AG09309 (cell line): ENCODE data around the gene SDK1.
"Not testable (repeated sequence)": the region's sequence is repeated elsewhere in the genome, so short reads cannot be mapped to it uniquely, and the experiment has no call there.

Source experiments
- DNase-seq: peaks from one replicate; pipeline ENCODE4 v3.0.0-alpha.2; 2010; ENCODE audit warnings: low read depth
- H3K4me3 ChIP-seq: 2 replicates; pipeline ENCODE4 v1.5.1; 2011; ENCODE audit warnings: mild to moderate bottlenecking, low read depth, low read length, moderate library complexity; ENCODE audit not compliant: control insufficient read depth
- TF ChIP-seq, protein P1 (sequence below): IDR thresholded peaks from 2 replicates; pipeline ENCODE4 v1.5.1; 2011; ENCODE audit warnings: mild to moderate bottlenecking, low read depth, low read length, inconsistent platforms; ENCODE audit not compliant: insufficient read depth, control insufficient read depth; ENCODE audit errors: missing control alignments

The SDK1 gene

DNA sequence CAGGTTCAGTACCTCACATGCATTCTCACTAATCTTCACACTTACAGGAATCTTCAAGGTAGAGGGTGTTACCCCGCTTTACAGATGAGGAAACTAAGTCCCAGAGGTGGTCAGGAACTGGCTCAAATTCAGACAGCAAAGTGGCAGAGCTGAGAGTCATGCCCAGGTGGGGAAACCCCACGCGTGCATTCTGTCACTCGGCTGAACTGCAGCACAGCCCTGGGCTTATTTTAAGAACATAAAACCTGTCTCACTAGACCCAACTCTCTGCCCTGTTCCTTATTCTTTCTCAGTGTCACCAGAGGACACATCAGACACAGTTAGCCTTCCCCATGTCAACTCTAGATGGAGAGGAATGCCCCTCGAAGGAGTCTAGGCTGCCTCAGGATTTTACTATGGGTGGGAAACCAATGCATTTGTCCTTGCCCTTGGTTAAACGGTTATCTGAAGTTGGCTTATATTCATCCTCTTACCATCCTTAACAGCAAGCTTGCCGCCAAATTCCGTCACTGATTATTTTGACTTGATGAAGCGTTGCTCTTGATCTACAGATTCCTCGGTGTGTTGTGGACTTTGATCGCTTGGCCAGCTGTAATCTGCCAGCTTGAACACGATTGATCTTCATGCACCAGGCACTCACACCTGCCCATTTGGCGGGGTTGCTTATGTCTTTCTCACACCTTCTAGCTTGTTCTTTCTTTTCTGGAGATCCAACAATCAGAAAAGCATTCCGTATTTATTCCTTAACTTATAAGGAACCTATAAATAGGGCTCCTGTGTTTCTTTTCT lies 627.9 kb downstream of the SDK1 start:
- TF ChIP-seq, protein P1, sequence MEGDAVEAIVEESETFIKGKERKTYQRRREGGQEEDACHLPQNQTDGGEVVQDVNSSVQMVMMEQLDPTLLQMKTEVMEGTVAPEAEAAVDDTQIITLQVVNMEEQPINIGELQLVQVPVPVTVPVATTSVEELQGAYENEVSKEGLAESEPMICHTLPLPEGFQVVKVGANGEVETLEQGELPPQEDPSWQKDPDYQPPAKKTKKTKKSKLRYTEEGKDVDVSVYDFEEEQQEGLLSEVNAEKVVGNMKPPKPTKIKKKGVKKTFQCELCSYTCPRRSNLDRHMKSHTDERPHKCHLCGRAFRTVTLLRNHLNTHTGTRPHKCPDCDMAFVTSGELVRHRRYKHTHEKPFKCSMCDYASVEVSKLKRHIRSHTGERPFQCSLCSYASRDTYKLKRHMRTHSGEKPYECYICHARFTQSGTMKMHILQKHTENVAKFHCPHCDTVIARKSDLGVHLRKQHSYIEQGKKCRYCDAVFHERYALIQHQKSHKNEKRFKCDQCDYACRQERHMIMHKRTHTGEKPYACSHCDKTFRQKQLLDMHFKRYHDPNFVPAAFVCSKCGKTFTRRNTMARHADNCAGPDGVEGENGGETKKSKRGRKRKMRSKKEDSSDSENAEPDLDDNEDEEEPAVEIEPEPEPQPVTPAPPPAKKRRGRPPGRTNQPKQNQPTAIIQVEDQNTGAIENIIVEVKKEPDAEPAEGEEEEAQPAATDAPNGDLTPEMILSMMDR, result no peak
- H3K4me3 ChIP-seq, result no peak overlapping the region
- no peak for DNase-seq

DNA sequence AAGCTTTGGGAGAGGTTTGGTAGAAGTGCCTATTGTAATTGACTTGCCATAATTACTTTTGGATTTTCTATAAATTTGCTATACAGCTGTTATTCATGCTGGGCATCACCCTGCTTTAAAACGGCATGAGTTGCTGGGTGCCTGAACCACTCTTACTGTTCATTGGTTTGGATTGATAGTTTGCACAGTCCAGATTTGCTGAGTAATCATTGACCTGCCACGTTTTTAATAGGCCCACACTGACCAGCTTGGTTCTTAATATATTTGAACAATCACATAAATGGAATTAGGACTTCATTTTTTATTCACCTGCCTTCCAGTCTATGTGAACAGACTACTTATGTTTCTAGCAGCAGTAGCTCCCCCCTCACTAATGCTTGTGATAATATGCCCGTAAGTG lies 630.8 kb downstream of the SDK1 start:
- TF ChIP-seq, protein P1, result no peak
- H3K4me3 ChIP-seq, result no peak overlapping the region
- no peak for DNase-seq

DNA sequence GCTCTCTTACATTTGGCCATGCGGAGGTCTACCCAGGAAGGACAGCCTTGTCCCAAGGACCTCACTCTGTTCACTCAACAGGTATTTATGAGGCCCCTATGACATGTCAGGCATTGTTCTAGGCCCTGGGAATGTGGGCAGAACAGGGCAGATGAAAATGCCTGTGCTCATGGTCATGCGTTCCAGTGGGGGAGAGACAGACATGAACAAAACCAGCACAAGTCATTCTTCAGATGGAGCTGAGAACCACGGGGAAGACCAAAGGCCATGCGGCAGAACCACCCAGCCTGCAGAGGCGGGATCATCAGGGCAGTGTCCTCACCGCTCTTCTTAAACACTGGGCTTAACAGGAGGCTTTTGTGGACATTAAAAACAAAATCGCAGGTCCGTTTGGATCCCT lies 636.1 kb downstream of the SDK1 start:
- H3K4me3 ChIP-seq, result no peak overlapping the region
- TF ChIP-seq, protein P1, result no peak
- DNase-seq, result no peak

DNA sequence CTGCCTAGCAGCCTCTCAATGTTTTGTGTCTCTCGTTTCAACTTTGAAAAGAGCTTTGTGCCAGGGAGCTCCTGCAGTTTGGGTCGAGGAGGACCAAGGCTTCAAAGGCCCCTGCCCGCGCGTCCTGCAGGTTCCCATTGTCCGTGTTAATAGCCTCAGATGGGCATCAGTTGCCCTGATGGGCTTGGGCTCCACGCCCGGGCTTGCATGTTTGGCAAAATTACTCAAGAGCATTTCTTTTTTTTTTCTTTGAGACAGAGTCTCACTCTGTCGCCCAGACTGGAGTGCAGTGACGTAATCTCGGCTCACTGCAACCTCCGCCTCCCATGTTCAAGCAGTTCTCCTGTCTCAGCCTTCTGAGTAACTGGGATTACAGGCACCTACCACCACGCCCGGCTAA lies 636.6 kb downstream of the SDK1 start:
- TF ChIP-seq, protein P1, result no peak
- no peak overlapping the region for H3K4me3 ChIP-seq
- DNase-seq, result no peak

DNA sequence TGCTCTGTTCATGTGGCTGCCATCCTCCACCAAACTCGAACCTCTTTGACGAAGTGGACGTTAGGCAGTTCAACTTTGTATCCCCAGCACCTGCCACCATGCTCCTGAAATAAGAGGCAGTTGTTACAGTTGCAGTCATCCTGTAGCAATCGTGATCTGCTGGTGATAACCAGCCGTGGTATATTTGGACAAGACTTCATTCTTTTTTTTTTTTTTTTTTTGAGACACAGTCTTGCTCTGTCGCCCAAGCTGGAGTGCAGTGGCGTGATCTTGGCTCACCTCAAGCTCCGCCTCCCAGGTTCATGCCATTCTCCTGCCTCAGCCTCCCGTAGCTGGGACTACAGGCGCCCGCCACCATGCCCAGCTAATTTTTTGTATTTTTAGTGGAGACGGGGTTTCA lies 640.7 kb downstream of the SDK1 start:
- not testable (repeated sequence) for H3K4me3 ChIP-seq, DNase-seq

DNA sequence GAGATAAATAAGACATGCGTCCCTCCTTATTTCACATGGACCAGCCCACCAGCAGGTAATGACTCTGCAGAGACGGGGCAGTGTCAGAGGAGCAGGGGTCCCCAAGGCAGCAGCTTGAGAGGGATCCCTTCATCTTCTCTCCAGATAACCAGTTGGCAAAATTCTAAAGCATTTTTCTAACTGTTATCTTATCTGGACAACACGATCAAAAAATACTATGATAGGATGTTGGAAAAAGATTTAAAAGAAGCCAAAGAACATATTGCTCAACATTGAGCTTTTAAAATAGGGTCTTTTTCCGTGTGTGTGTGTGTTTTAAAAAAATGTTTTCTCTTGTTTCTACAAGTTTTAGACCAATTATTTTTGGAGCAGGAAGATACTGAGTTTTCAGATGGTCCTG lies 641.2 kb downstream of the SDK1 start:
- TF ChIP-seq, protein P1, result no peak
- no peak overlapping the region for H3K4me3 ChIP-seq

DNA sequence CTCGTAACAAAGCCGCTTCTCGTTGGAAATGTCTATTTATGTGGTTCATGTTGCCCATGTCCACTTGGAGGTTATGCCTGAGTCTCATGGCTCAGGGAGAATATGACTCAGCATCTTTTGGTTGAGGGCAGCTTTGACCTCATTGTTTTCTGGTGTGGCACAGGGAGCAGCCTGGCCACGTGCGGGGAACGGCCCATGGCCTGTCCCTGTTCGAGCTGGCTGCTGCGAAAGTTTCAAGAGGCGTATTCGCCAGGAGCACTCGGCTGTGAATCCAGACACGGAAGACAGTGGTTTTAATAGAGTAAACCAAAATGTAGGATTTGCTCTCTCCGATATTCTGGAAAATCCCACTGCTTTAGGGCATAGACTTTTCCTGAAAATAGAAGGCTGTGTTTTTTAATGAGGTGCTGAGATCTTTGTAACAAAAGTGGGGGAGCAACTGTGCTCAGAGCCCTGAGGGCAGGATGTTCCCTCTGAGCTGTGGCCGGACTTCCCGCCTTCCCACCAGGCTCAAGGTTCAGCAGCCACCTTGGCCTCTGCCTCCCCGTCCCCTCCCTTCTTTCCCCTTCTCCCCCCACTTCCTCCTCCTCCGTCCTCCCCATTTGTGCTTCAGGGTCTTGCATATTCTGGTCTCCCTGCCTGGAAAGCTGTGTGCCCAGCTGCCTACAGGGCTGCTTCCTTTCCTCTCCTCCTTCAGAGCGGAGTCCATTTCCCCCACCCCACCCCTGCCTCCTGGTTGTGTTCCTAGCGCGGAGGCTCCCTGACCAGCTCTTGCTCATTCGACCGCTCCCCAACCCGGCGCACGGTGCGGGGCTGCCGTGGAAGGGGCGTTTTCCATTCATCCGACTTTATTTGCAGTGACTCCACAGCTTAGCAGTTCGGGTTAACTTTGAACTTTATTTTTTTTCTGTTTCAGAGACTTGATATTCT lies 642.0 kb downstream of the SDK1 start:
- TF ChIP-seq, protein P1, result no peak

More for the DNA sequence above, 641.2 kb downstream of the SDK1 start:
- no peak for DNase-seq

More for the DNA sequence above, 642.0 kb downstream of the SDK1 start:
- H3K4me3 ChIP-seq, result no peak overlapping the region
- DNase-seq, result no peak
